OCI-LY1 (cell line): Measurements from ENCODE around the gene BACH2.

Experiments used
- EZH2 ChIP-seq: fragments of 200-600 bp; sonication (generic), shearing (Covaris generic); IDR thresholded peaks from 2 replicates; pipeline ENCODE4 v1.8.0; 2017; ENCODE audit warnings: borderline replicate concordance, mixed run types, mild to moderate bottlenecking, antibody characterized with exemption, low read length, moderate library complexity, mixed read lengths
- TF ChIP-seq, protein P1 (sequence below): fragments of 200-600 bp; sonication (generic), shearing (Covaris generic); IDR thresholded peaks from 2 replicates; pipeline ENCODE4 v1.5.1; 2017; ENCODE audit warnings: mild to moderate bottlenecking, antibody characterized with exemption, low read length, moderate library complexity, mixed read lengths

DNA sequence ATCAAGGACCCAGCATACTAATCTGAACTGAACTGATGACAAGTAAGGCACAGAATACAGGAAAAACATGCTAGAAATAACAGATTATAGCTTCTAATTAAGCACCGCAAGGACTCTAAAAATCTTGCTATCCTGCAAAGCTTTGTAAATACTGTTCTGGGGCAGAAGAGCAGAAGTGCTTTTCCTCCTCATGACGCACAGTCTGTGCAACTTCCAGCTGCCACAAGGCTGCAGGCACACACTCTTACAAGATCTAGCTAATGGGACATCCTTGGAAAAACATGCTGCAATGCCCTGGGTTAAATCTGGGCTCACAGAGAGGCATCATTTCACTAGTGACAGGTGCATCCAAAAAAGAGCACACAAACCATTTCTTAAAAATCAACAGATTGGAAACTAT is 213.8 kb downstream of the BACH2 start:
- TF ChIP-seq, protein P1, sequence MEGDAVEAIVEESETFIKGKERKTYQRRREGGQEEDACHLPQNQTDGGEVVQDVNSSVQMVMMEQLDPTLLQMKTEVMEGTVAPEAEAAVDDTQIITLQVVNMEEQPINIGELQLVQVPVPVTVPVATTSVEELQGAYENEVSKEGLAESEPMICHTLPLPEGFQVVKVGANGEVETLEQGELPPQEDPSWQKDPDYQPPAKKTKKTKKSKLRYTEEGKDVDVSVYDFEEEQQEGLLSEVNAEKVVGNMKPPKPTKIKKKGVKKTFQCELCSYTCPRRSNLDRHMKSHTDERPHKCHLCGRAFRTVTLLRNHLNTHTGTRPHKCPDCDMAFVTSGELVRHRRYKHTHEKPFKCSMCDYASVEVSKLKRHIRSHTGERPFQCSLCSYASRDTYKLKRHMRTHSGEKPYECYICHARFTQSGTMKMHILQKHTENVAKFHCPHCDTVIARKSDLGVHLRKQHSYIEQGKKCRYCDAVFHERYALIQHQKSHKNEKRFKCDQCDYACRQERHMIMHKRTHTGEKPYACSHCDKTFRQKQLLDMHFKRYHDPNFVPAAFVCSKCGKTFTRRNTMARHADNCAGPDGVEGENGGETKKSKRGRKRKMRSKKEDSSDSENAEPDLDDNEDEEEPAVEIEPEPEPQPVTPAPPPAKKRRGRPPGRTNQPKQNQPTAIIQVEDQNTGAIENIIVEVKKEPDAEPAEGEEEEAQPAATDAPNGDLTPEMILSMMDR: no peak
- TF ChIP-seq EZH2: no peak
